HEK293T (cell line): ENCODE measurements around the gene TTC33.

Source experiments
- ARNT ChIP-seq: fragments of 450-650 bp; IDR thresholded peaks from 2 replicates; pipeline ENCODE4 v1.6.1; 2017; ENCODE audit warnings: mild to moderate bottlenecking
- BHLHE40 ChIP-seq: fragments of 450-650 bp; IDR thresholded peaks from 2 replicates; pipeline ENCODE4 v1.6.1; 2016; ENCODE audit warnings: mild to moderate bottlenecking, moderate library complexity, borderline replicate concordance
- CTBP1 ChIP-seq: fragments of 450-650 bp; IDR thresholded peaks from 2 replicates; pipeline ENCODE4 v1.6.1; 2016; ENCODE audit warnings: borderline replicate concordance
- ELF4 ChIP-seq: fragments of 450-650 bp; IDR thresholded peaks from 2 replicates; pipeline ENCODE4 v1.6.1; 2017; ENCODE audit warnings: antibody characterized with exemption
- FOXK2 ChIP-seq: fragments of 450-650 bp; IDR thresholded peaks from 2 replicates; pipeline ENCODE4 v1.6.1; 2016; ENCODE audit warnings: mild to moderate bottlenecking
- HDGF ChIP-seq: fragments of 450-650 bp; IDR thresholded peaks from 2 replicates; pipeline ENCODE4 v1.6.1; 2017; ENCODE audit warnings: antibody characterized with exemption, borderline replicate concordance
- L3MBTL2 ChIP-seq: fragments of 450-650 bp; conservative IDR thresholded peaks from 2 replicates; pipeline ENCODE4 v1.6.1; 2016; ENCODE audit warnings: mild to moderate bottlenecking
- LEF1 ChIP-seq: fragments of 450-650 bp; IDR thresholded peaks from 2 replicates; pipeline ENCODE4 v1.6.1; 2017; ENCODE audit warnings: mild to moderate bottlenecking, borderline replicate concordance
- SP1 ChIP-seq: fragments of 450-650 bp; IDR thresholded peaks from 2 replicates; pipeline ENCODE4 v1.6.1; 2017
- SUZ12 ChIP-seq: fragments of 450-650 bp; IDR thresholded peaks from 2 replicates; pipeline ENCODE4 v1.6.1; 2016; ENCODE audit warnings: mild to moderate bottlenecking
- ZNF384 ChIP-seq: fragments of 450-650 bp; IDR thresholded peaks from 2 replicates; pipeline ENCODE4 v1.6.1; 2016
- TF ChIP-seq, protein P1 (sequence below): fragments of 450-650 bp; IDR thresholded peaks from 2 replicates; pipeline ENCODE4 v1.6.1; 2016

- TF ChIP-seq ELF4: no peak
- TF ChIP-seq SUZ12: no peak
- no peak for TF ChIP-seq ZNF384
- TF ChIP-seq FOXK2: no peak
- TF ChIP-seq, protein P1, sequence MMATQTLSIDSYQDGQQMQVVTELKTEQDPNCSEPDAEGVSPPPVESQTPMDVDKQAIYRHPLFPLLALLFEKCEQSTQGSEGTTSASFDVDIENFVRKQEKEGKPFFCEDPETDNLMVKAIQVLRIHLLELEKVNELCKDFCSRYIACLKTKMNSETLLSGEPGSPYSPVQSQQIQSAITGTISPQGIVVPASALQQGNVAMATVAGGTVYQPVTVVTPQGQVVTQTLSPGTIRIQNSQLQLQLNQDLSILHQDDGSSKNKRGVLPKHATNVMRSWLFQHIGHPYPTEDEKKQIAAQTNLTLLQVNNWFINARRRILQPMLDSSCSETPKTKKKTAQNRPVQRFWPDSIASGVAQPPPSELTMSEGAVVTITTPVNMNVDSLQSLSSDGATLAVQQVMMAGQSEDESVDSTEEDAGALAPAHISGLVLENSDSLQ: no peak
- TF ChIP-seq CTBP1: no peak
- no peak for TF ChIP-seq L3MBTL2
- TF ChIP-seq LEF1: no peak
- no peak for TF ChIP-seq BHLHE40
- no peak for TF ChIP-seq HDGF
- no peak for TF ChIP-seq SP1
- no peak for TF ChIP-seq ARNT
Observed at GRCh38 chr5:40491644-40492043, 264.1 kb downstream of the TTC33 start.
